Peyer's patch (tissue), 4 donors: ENCODE data around the gene GLRA3. TPM values are rescaled to one million over a fixed set of nuclear protein-coding genes. Genes with fewer than 3 reads are reported as not detected.

Experiments
- DNase-seq, 3 donors: peaks; one replicate each; pipeline ENCODE4 v3.0.0-alpha.2; 2017 to 2019
- H3K27ac ChIP-seq, 4 donors: fragments of 200-600 bp; sonication (generic); one replicate each; pipeline ENCODE4 v1.5.1; 2016 to 2019
- H3K27me3 ChIP-seq, 2 donors: fragments of 200-600 bp; sonication (generic); one replicate each; pipeline ENCODE4 v1.5.1; 2019
- H3K36me3 ChIP-seq, 3 donors: fragments of 200-600 bp; sonication (generic); one replicate each; pipeline ENCODE4 v1.5.1; 2016 to 2019
- H3K4me1 ChIP-seq, 4 donors: fragments of 200-600 bp; sonication (generic); one replicate each; pipeline ENCODE4 v1.5.1; 2016 to 2019
- H3K4me3 ChIP-seq, 4 donors: fragments of 200-600 bp; sonication (generic); 1 replicate in 3 of 4; 2 replicates in 1 of 4; pipeline ENCODE4 v1.5.1; 2016 to 2019; ENCODE audit warnings: mild to moderate bottlenecking in 1 of 4
- H3K9me3 ChIP-seq, 4 donors: fragments of 200-600 bp; sonication (generic); one replicate each; pipeline ENCODE4 v1.5.1; 2016 to 2019; ENCODE audit warnings: mild to moderate bottlenecking in 1 of 4
- CTCF ChIP-seq, 6 experiments: fragments of 450-650 bp in 4 of 6; fragments of 200-600 bp in 2 of 6; sonication (generic) in 1 of 6; IDR thresholded peaks; one replicate each; pipeline ENCODE4 v1.5.1; 2017 to 2019; ENCODE audit warnings: antibody characterized with exemption in 6 of 6, mild to moderate bottlenecking in 3 of 6, moderate library complexity in 1 of 6
- POLR2A ChIP-seq, 2 donors: fragments of 450-650 bp; IDR thresholded peaks; one replicate each; pipeline ENCODE4 v1.5.1; 2017; ENCODE audit warnings: antibody characterized with exemption in 2 of 2, mild to moderate bottlenecking in 2 of 2, moderate library complexity in 2 of 2
- total RNA-seq, 4 donors: library from RNA; depleted of rRNA; stranded (reverse); fragments of >200 nt; gene quantifications; one replicate each; pipeline ENCODE4 v1.1.0, GENCODE V29; 2016

The GLRA3 gene
- total RNA-seq, 4 donors from 2014 or later, result 1.7 TPM; not detected in 3

DNA sequence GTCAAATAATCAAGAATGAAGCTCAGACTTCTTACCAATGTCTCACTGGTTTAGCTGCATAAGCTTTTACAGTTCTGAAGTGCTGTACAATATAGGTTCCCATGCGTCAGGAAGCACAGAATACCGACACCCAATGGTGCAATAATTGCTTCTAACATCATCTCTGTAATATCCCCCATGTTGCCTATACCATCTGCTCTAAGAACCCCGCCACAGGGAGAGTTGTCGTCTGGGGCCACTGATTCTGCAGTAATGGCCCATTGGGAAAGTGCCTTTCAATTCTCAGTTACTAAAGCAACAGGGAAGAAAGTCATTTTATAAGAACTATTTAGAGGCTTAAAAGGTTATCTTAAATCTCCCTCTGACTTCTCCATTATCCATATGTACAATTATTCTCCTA is 94.9 kb downstream of the GLRA3 start:
- no peaks in the 10 kb centered on the region for H3K36me3 ChIP-seq
- no peak for DNase-seq
- H3K9me3 ChIP-seq, result no peaks in the 10 kb centered on the region
- H3K4me3 ChIP-seq, result no peak overlapping the region
- H3K27me3 ChIP-seq, result no peaks in the 10 kb centered on the region
- no peak overlapping the region for H3K27ac ChIP-seq
- no peaks in the 10 kb centered on the region for H3K4me1 ChIP-seq
- no peak for TF ChIP-seq CTCF (IDR thresholded peaks at IDR 0.05)
- TF ChIP-seq POLR2A (IDR thresholded peaks at IDR 0.05), result no peak

DNA sequence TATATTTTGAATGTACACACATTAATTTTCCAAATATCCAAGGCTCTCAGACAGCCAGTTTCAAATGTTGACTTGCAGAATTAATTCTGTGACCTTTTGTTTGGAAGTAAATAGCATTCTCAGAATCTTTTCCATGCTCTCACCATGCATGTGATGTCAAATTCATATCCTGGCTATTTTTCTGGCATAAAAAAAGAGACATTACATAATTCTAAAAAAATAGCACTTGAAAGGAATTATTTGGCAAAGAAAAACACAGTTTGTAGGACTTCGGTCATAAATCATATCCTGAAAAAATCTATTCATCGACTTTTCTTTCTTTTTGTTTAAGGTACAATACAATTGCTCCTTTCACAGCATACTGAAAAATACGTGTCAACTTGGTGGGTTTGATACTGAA is 111.2 kb downstream of the GLRA3 start:
- H3K4me1 ChIP-seq, result no peaks in the 10 kb centered on the region
- H3K36me3 ChIP-seq, result no peaks in the 10 kb centered on the region
- no peak overlapping the region for H3K4me3 ChIP-seq
- DNase-seq, result no peak
- H3K9me3 ChIP-seq, result no peaks in the 10 kb centered on the region
- peak overlapping the region in 1 of 4 donors; percentile 24 for H3K27ac ChIP-seq
- no peaks in the 10 kb centered on the region for H3K27me3 ChIP-seq
- no peak for TF ChIP-seq CTCF (IDR thresholded peaks at IDR 0.05)
- TF ChIP-seq POLR2A (IDR thresholded peaks at IDR 0.05), result no peak

GRCh38 chr4:174716986-174717770 is 111.9 kb downstream of the GLRA3 start:
- no peaks in the 10 kb centered on the region for H3K9me3 ChIP-seq
- H3K36me3 ChIP-seq, result no peaks in the 10 kb centered on the region
- H3K27me3 ChIP-seq, result no peaks in the 10 kb centered on the region
- no peak for DNase-seq
- H3K27ac ChIP-seq, result no peak overlapping the region
- no peaks in the 10 kb centered on the region for H3K4me1 ChIP-seq
- H3K4me3 ChIP-seq, result no peak overlapping the region
- TF ChIP-seq POLR2A (IDR thresholded peaks at IDR 0.05) (no peak), CTCF (IDR thresholded peaks at IDR 0.05) (no peak)

DNA sequence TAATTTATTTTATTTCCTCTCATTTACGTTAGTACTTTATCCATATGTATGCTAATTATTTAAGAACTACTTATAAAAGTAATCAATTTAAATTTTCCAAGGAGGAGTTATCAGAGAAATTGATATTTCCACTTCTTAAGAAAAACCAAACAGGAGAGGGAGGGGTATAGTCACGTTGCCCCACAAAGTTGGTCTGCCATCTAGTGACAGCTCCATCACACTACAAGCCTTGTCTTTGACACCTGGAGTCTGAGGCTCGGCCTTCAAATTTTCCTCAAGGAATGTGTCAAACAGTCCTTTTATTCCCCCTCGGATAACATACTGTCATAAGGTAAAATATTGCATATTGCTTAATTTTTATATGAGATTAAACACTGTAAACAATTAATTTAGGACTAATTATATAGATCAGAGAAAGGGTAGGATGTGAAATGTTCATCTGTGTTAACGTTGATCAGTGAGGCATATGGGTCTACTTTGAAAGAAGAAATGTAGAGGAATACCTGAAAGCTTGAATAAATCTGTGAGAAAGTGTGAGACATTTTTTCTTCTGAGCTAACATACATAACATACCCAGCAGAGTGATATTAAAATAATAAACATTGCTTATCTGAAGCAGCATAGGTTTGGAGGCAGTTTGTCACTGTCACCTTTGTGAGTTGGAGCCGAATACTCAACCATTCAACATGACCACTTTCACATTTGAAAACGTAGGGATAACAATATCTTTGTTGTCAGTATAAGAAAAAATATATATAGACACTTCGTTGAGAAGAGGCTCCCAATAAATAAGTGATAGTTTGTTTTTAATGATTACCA is 114.4 kb downstream of the GLRA3 start:
- TF ChIP-seq POLR2A (IDR thresholded peaks at IDR 0.05), result no peak
- TF ChIP-seq CTCF (IDR thresholded peaks at IDR 0.05), result peak in 4 of 6 experiments; percentile 48 to 67 (median 61)
- DNase-seq, result peak in 1 of 3 donors; percentile 56
- no peaks in the 10 kb centered on the region for H3K36me3 ChIP-seq
- no peaks in the 10 kb centered on the region for H3K9me3 ChIP-seq
- no peak overlapping the region for H3K27ac ChIP-seq
- no peaks in the 10 kb centered on the region for H3K4me1 ChIP-seq
- H3K4me3 ChIP-seq, result no peak overlapping the region
- H3K27me3 ChIP-seq, result no peaks in the 10 kb centered on the region

DNA sequence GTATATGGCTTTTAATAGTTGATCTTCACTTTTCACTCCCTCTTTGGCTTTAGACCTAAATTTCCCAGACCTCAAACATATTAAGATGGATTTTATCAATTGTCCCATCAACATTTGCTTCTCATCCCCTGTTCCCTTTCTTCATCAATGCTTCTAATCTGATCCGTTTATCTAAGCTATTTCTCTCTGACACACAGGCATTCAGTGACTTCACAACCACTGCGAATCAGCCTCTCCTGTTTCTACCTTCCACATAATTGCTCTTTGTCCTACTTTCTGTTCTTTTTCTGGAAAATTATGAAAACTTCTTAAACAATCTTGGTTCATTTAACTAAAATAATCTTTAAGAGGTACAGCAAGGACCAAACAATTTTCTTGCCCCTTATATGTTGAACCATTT is 115.2 kb downstream of the GLRA3 start:
- no peaks in the 10 kb centered on the region for H3K36me3 ChIP-seq
- H3K4me1 ChIP-seq, result no peaks in the 10 kb centered on the region
- no peak for DNase-seq
- H3K4me3 ChIP-seq, result no peak overlapping the region
- H3K9me3 ChIP-seq, result no peaks in the 10 kb centered on the region
- no peaks in the 10 kb centered on the region for H3K27me3 ChIP-seq
- TF ChIP-seq CTCF (IDR thresholded peaks at IDR 0.05) (no peak), POLR2A (IDR thresholded peaks at IDR 0.05) (no peak)
- H3K27ac ChIP-seq, result no peak overlapping the region
